ENCODE data around the gene SMOC1. TPM values are rescaled to one million over a fixed set of nuclear protein-coding genes. Genes with fewer than 3 reads are reported as not detected.

The SMOC1 gene, protein sequence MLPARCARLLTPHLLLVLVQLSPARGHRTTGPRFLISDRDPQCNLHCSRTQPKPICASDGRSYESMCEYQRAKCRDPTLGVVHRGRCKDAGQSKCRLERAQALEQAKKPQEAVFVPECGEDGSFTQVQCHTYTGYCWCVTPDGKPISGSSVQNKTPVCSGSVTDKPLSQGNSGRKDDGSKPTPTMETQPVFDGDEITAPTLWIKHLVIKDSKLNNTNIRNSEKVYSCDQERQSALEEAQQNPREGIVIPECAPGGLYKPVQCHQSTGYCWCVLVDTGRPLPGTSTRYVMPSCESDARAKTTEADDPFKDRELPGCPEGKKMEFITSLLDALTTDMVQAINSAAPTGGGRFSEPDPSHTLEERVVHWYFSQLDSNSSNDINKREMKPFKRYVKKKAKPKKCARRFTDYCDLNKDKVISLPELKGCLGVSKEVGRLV
- total RNA-seq (2011; cell fraction: chromatin; rRNA removed; ENCODE audit: low replicate concordance), result not detected in 2 replicates
- total RNA-seq (2011; cell fraction: nucleolus; rRNA removed), result not detected in 2 replicates
- not detected in 2 replicates for total RNA-seq (2011; cell fraction: nucleoplasm; rRNA removed)
- total RNA-seq (2014; rRNA removed) (not detected in 2 replicates), total RNA-seq (2014; rRNA removed; fragmentation: Illumina TruSeq; extraction: Trizol) (not detected in 2 replicates), total RNA-seq (2015; rRNA removed; fragmentation: Illumina TruSeq; extraction: Trizol) (not detected in 2 replicates), total RNA-seq (2021) (0.04 TPM in 1 of 2 replicates, not detected in the other), polyA plus RNA-seq (2011; rRNA removed) (not detected in 2 replicates), polyA plus RNA-seq (2014; fragmentation: Illumina TruSeq; extraction: Trizol) (not detected in 2 replicates), polyA plus RNA-seq (2014; fragmentation: Nextera tagmentation; extraction: Ambion mirVana) (not detected), polyA plus RNA-seq (2014; rRNA removed) (not detected in 2 replicates), polyA minus RNA-seq (2011; rRNA and poly(A)+ RNA removed) (not detected in 2 replicates), Bru-seq, nascent RNA (percentile 1 among the genes with signal in this experiment), BruChase-seq, experiment 1, labeled RNA remaining after a 2-hour chase (percentile 1 among the genes with signal in this experiment), BruChase-seq, experiment 2, labeled RNA remaining after a 6-hour chase (percentile 7 among the genes with signal in this experiment)
- not detected in 2 replicates for polyA plus RNA-seq (2011; cell fraction: cytosol; rRNA removed)
- polyA plus RNA-seq (2011; cell fraction: nucleus; rRNA removed), result not detected in 2 replicates
- not detected in 2 replicates for polyA plus RNA-seq (2012)
- 5.7 TPM in 1 of 2 replicates, not detected in the other for polyA minus RNA-seq (2011; cell fraction: cytosol; rRNA and poly(A)+ RNA removed)
- 0.27 TPM in 1 of 2 replicates, not detected in the other for polyA minus RNA-seq (2011; cell fraction: nucleus; rRNA and poly(A)+ RNA removed)
- long read RNA-seq, experiment 1, partial matches to known transcripts, result 0 of 3 reads
- long read RNA-seq, experiment 1, other reads (novel, unspliced or antisense), result 3 of 3 reads
- long read RNA-seq, experiment 2, result 0 reads
- long read RNA-seq, experiment 3, result 0 reads

- H3K36me3 ChIP-seq (ENCODE audit: control insufficient read depth, insufficient read depth, low read length), result no peaks in the 10 kb centered on the region
- no peaks in the 10 kb centered on the region for H3K79me2 ChIP-seq (ENCODE audit: control insufficient read depth, insufficient read depth, low read length)
- no peak within 1 kb of the TSS for H3K4me2 ChIP-seq (ENCODE audit: insufficient read depth, low read length)
- H3K27me3 ChIP-seq (ENCODE audit: control insufficient read depth in 2 of 2, insufficient read depth in 2 of 2, low read length in 2 of 2), result peaks cover 0 to 26% of the 10 kb centered on the region in 2 experiments; a peak in 2 of 5 replicates
- ATAC-seq (peak; percentile 42; the same call in 1 of the 3 replicates), FAIRE-seq (no peak), DNase-seq (ENCODE audit: extremely low read depth in 1 of 4, low spot score in 3 of 4) (peak in 3 of 4 experiments; percentile 8 to 16 (median 9))
- no peaks in the 10 kb centered on the region for H3K9me3 ChIP-seq (replicated peaks; ENCODE audit: control insufficient read depth, insufficient read depth, low read depth, low read length)
- TF ChIP-seq, protein P1, sequence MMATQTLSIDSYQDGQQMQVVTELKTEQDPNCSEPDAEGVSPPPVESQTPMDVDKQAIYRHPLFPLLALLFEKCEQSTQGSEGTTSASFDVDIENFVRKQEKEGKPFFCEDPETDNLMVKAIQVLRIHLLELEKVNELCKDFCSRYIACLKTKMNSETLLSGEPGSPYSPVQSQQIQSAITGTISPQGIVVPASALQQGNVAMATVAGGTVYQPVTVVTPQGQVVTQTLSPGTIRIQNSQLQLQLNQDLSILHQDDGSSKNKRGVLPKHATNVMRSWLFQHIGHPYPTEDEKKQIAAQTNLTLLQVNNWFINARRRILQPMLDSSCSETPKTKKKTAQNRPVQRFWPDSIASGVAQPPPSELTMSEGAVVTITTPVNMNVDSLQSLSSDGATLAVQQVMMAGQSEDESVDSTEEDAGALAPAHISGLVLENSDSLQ (IDR thresholded peaks at IDR 0.05), result peak; percentile 73
- TF ChIP-seq NRF1 (conservative IDR thresholded peaks at IDR 0.05 in 1 of 2, IDR thresholded peaks at IDR 0.05 in 1 of 2), result no peak
- no peak within 1 kb of the TSS for H2AFZ ChIP-seq (ENCODE audit: low read depth, low read length)
- no peaks in the 10 kb centered on the region for H4K20me1 ChIP-seq (replicated peaks; ENCODE audit: control insufficient read depth, insufficient read depth, low read length)
- no peak within 1 kb of the TSS for H3K4me3 ChIP-seq
- WGBS (ENCODE audit: insufficient coverage, low coverage, missing lambda C conversion rate), result 10% methylated on average over 33 of the region's 67 CpGs
- ChIA-PET POLR2A (no interaction called here), CTCF (ENCODE audit: low intra/inter-chr PET ratio) (no interaction called here)
- no peaks in the 10 kb centered on the region for H3K9me1 ChIP-seq (ENCODE audit: control insufficient read depth, insufficient read depth, low read length)
- intact Hi-C loops (cut with micrococcal nuclease), result no loop called here
- in situ Hi-C loops (cut with MboI), result no loop called here
- no peak within 1 kb of the TSS for H3K9ac ChIP-seq (ENCODE audit: insufficient read depth in 1 of 2, low read depth in 2 of 2, low read length in 2 of 2)
- no peak within 1 kb of the TSS for H3K27ac ChIP-seq (ENCODE audit: extremely low read depth, low read depth, low read length)
- peaks cover 0 to 5% of the 10 kb centered on the region in 2 experiments; a peak in 1 of 5 replicates for H3K4me1 ChIP-seq (replicated peaks in 1 of 2; ENCODE audit: control insufficient read depth in 2 of 2, insufficient read depth in 2 of 2, low read length in 2 of 2)
- no TSS peak for BruUV-seq (replicated peaks)
Observed at GRCh38 chr14:69879175-69880043, at the start of gene SMOC1. Gene SMOC1 (plus strand): TSS chr14:69879416. CDS start chr14:69879679, 263 bp downstream.
